GM18951 (cell line): ENCODE results near the gene NDUFA12.
"Not testable (repeated sequence)": the region's sequence is repeated elsewhere in the genome, so short reads cannot be mapped to it uniquely, and the experiment has no call there.

Source experiments
- POLR2A ChIP-seq: IDR thresholded peaks from 4 replicates; pipeline ENCODE4 v1.6.1; 2011; ENCODE audit warnings: mild to moderate bottlenecking; ENCODE audit not compliant: insufficient read length, insufficient read depth; ENCODE audit errors: extremely low read depth
- in situ Hi-C: fragments of 300-500 bp; cut with MboI; formaldehyde crosslinking; loops from one replicate; pipeline ENCODE4 v1.12.0; 2022; ENCODE audit warnings: low sequenced_read_pairs, mixed read lengths, inconsistent platforms; ENCODE audit not compliant: unreplicated experiment

Gene NDUFA12

DNA sequence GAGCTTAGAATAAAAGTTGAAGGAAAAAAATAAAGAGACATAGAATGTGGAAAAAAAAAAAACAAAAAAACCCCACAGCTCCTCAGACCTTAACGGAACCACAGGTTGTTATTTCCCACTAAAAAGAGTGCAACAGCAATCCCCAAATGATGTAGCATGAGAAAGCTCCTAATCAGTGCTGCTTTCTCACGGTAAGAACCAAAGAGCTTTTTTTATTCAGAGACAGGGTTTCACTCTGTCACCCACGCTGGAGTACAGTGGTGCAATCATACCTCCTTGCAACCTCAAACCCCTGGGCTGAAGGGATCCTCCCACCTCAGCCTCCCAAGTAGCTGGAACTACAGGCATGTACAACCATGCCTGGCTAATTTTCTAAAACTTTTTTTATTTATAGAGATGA lies 13.3 kb downstream of the NDUFA12 start:
- in situ Hi-C loops = no loop called here
- TF ChIP-seq POLR2A = no peak

DNA sequence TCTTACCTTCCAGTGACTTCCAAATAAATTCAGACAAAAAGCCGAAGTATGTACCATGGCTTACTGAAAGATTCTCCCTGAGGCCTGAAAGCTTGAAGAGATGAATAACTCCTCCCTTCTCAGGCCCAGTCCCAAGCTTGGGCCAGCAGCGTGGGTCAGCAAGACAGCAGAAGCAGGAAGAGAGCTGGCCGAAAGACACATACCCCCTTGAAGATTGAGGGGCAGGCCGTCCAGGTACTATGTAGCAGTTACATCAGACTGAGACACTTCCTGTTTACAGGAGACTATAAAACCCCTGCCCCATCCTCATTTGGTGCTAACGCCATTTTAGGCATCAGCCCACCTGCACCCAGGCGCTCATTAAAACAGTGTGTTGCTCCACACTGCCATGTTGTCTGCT lies 15.0 kb downstream of the NDUFA12 start:
- in situ Hi-C loops = no loop called here

DNA sequence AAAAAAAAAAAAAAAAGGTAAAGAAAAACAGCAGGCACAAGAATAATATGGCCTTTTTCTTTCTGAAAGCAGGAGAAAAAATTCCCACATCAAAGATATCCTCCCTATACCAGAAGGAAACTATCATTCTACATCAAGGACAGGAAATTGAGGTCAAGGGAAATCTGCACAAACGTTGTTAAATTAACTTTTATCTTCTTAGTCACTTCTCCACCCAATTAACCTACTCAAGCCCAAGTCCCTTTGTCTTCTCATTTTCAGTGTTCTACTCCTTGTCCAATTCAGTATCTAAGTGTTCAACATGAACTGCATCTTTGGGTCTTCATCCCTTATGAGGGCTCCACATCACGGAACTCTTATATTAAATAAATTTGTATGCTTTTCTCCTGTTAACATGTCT lies 15.7 kb downstream of the NDUFA12 start:
- in situ Hi-C loops = no loop called here
- TF ChIP-seq POLR2A = no peak

More for the DNA sequence above, 15.0 kb downstream of the NDUFA12 start:
- TF ChIP-seq POLR2A = no peak

DNA sequence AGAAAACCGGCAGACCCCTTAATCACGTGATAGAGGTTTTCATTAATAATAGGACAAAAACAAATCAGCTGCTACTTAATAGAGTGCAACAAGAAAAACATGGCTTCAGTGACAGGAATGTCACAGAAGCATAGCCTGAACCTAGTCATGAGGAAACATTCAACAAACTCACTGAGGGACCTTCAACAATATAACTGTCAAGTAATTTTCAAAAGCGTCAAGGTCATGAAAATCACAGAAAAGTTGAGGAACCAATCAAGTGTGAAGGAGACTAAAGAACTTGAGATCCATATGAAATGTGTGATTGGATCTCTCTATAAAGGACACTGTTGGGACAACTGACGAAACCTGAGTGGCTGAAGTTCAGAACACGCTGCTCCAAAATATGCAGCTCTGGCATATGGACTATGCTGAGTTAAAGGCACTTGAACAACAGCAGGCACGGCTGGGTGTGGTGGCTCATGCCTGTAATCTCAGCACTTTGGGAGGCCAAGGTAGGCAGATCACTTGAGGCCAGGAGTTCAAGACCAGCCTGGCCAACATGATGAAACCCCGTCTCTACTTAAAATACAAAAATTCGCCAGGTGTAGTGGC lies 16.3 kb downstream of the NDUFA12 start:
- in situ Hi-C loops = no loop called here
- TF ChIP-seq POLR2A = no peak

DNA sequence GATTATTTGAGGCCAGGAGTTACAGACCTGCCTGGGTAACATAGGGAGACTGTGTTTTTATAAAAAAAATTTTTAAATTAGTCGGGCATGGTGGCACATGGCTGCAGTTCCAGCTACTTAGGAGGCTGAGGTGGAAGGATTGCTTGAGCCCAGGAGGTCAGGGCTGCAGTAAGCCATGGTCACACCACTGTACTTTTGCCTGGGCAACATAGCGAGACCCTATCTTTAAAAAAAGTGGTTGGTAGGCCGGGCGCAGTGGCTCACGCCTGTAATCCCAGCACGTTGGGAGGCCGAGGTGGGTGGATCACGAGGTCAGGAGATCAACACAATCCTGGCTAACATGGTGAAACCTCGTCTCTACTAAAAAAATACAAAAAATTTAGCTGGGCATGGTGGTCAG lies 18.4 kb downstream of the NDUFA12 start:
- in situ Hi-C loops = not testable (repeated sequence)

DNA sequence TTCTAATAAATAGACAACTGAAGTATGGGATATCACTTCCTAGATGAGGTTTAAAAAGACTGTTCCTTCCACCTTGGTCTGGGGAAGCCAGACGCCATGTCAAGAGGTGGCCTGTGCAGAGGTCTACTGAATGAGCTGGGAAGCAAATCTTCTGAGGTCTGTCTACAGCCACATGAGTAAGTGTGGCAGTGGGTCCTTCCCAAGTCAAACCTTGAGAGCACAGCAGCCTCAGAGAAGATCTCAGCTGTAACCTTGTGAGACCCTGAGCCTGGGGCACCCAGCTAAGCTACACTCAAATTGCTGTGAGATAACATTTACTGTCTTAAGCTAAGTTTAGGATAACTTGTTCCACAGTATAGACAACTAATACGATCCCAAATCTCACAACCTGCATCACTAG lies 20.2 kb downstream of the NDUFA12 start:
- in situ Hi-C loops = no loop called here
- TF ChIP-seq POLR2A = no peak

DNA sequence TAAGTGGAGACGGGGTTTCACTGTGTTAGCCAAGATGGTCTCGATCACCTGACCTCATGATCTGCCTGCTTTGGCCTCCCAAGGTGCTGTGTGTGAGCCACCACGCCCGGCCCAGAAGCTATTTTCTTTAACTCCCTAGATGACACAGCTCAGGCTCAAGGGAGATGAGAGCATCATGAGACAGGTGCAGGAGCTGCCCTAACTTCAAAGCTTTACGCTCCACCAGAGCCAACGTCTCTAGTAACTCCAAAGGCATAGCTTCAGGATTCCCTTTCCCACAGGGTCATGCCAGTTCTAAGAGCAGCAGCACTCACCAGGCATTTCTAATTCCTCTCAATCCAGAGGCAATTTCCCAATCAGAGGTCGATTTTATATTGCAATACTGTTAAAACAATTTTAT lies 21.0 kb downstream of the NDUFA12 start:
- in situ Hi-C loops = no loop called here
- TF ChIP-seq POLR2A = no peak

DNA sequence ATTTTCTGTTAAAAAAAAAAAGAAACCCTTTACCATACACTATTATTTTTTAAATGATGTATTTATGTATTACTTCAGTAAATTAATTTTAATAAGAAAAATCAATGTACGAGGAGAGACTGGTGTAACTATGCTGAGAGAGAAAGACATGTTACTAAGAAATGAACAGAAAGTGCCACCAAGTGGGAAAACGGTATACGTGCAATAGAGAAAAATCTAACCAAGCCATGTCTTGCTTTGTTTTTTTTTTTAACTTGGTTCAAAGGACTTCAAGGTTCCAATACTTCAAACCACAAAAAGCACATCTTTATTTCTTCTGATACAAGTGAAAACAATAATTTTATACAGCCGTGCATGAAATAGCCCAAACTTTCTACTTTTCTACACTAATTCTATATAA lies 22.9 kb downstream of the NDUFA12 start:
- no peak for TF ChIP-seq POLR2A
- in situ Hi-C loops = no loop called here

DNA sequence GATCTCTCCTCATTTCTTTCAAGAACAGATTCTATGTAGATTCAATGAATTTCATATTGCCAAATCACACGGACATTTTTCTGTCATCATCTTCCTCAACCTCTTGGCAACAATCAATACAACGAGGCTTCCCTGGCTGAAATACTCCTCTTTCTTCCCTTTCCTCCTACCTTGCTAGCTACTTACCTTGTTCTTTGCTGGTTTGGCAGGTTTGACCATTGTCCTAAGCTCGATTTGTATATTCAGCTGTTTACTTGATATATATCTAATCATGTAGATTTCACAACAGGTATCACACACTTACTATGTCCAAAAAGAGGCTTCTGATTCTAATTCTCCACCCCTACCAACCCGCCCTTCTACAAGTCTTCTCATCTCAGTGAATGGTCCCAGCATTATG lies 23.6 kb downstream of the NDUFA12 start:
- in situ Hi-C loops = no loop called here
- TF ChIP-seq POLR2A = no peak

DNA sequence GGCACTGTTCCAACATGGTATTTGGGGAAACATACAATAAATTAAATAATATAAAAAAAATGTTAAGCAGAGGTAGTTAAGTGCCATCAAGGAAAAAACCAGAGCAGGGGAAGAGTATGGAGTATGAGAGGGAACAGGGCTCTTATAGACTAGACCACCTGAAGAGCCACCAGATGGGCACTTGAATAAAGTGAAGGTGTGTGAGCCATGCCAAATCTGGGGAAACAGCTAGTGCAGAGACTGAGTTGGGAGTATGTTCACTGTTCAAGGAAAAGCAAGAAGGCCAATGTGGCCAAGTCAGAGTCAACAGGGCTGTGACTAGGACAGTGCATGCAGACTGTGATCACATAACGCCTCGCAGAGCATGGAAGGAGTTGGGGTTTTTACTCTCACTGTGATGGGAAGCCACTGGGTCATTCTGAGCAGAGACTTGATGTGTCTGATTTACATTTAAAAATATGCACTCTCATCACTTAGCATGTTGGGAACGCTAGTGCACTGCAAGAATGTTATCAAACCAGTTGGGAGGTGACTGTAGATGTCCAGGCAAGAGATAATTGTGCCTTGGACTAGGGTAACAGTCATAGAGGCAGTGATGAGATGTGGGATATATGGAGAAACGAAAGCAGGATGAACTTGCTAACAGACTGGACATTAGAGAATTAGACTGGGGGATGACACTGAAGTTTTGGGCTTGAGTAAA lies 25.6 kb downstream of the NDUFA12 start:
- in situ Hi-C loops = no loop called here
- no peak for TF ChIP-seq POLR2A

DNA sequence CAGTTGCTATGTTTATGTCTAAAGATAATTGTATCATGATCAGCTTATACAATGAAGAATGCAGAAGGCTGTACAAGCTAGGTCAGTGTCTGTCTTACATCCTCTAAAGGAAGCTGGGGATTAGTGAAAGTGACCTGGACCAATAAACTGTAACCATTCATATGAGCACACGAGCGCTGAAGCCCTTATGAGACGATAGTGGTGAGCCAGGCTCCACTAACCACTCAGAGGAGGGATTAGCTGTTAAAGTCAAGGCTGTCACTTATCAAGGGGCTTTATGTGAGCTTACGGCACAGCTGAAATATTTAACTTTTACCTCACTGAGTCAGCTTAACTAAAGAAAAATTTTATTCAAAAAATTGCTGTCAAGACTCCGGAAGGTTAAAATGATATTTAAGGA lies 30.3 kb downstream of the NDUFA12 start:
- TF ChIP-seq POLR2A = no peak
- in situ Hi-C loops = no loop called here

DNA sequence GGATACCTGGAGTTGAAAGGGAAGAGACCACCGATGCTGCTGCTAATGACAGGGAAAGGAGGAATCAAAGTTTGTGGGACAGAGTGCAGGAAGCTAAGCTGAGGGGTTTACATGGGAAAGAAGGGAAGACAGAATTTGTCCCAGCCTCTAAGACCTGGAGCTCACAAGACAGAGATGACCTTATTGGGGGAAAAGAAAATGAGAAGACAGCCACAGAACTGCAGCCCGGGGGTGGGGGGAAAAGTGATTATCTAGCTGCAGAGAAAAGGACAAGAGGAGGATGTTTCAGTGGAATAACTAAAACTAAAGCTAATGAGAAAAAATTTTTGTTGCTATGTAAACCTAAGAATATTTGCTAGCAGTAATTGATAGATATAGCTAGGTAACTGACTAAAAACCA lies 30.7 kb downstream of the NDUFA12 start:
- TF ChIP-seq POLR2A = no peak
- in situ Hi-C loops = no loop called here

DNA sequence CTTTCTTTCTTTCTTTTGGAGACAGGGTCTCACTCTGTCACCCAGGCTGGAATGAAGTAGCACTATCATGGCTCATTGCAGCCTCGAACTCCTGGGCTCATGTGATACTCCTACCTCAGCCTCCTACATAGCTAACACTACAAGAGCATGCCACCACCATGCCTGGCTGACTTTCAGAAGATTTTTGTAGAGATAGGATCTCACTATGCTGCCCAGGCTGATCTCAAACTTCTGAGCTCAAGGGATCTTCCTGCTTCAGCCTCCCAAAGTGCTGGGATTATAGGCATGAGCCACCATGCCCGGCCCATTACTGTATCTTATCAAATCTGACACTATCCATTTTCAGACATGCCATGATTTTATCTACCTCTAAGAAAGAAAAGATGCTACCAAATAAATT lies 31.6 kb downstream of the NDUFA12 start:
- in situ Hi-C loops = no loop called here
- no peak for TF ChIP-seq POLR2A

DNA sequence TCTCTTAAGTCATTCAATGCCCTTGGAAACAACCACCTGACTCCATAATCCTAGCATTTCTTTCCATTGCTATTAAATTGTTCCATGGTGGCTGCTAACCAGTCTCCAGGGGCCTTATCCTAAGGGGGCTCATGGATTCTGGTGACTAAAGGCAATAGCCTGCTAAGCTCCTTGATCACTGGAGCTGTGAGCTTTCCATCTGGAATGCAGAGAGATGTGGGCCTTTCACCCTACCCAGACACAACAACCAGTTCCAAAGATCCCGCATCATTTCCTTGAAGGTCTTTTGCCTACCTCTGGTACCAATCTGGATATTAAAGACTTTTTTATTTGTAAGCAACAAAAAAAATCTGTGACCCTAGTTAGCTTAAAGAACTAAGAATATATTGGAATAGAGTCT lies 32.9 kb downstream of the NDUFA12 start:
- in situ Hi-C loops = no loop called here

More for the DNA sequence above, 32.9 kb downstream of the NDUFA12 start:
- TF ChIP-seq POLR2A = no peak
